ENCODE results near the gene USP1. TPM values are rescaled to one million over a fixed set of nuclear protein-coding genes. Genes with fewer than 3 reads are reported as not detected.

USP1 gene
- polyA plus RNA-seq, 1 donor from 2014 or later, result 20.3 TPM

- TF ChIP-seq TAF1 (IDR thresholded peaks at IDR 0.05; ENCODE audit: low read depth) (no peak), EZH2 (IDR thresholded peaks at IDR 0.05; ENCODE audit: borderline replicate concordance, insufficient read depth, low read length, poor library complexity, severe bottlenecking) (no peak), MXI1 (conservative IDR thresholded peaks at IDR 0.05; ENCODE audit: poor library complexity, severe bottlenecking) (no peak), EP300 (conservative IDR thresholded peaks at IDR 0.05; ENCODE audit: poor library complexity, severe bottlenecking) (no peak), CTCF (IDR thresholded peaks at IDR 0.05; ENCODE audit: poor library complexity, severe bottlenecking) (no peak), POLR2AphosphoS5 (IDR thresholded peaks at IDR 0.05) (no peak), SMC3 (conservative IDR thresholded peaks at IDR 0.05; ENCODE audit: poor library complexity) (no peak), RAD21 (conservative IDR thresholded peaks at IDR 0.05) (no peak)
- TF ChIP-seq, protein P1, sequence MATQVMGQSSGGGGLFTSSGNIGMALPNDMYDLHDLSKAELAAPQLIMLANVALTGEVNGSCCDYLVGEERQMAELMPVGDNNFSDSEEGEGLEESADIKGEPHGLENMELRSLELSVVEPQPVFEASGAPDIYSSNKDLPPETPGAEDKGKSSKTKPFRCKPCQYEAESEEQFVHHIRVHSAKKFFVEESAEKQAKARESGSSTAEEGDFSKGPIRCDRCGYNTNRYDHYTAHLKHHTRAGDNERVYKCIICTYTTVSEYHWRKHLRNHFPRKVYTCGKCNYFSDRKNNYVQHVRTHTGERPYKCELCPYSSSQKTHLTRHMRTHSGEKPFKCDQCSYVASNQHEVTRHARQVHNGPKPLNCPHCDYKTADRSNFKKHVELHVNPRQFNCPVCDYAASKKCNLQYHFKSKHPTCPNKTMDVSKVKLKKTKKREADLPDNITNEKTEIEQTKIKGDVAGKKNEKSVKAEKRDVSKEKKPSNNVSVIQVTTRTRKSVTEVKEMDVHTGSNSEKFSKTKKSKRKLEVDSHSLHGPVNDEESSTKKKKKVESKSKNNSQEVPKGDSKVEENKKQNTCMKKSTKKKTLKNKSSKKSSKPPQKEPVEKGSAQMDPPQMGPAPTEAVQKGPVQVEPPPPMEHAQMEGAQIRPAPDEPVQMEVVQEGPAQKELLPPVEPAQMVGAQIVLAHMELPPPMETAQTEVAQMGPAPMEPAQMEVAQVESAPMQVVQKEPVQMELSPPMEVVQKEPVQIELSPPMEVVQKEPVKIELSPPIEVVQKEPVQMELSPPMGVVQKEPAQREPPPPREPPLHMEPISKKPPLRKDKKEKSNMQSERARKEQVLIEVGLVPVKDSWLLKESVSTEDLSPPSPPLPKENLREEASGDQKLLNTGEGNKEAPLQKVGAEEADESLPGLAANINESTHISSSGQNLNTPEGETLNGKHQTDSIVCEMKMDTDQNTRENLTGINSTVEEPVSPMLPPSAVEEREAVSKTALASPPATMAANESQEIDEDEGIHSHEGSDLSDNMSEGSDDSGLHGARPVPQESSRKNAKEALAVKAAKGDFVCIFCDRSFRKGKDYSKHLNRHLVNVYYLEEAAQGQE (IDR thresholded peaks at IDR 0.05; ENCODE audit: borderline replicate concordance), result no peak
- Histone ChIP-seq H3K9ac (ENCODE audit: low read length) (peak overlapping the region; percentile 97), H3K4me2 (ENCODE audit: low read length) (peak overlapping the region; percentile 32), H3K36me3 (ENCODE audit: insufficient read depth, low read length) (no peaks in the 10 kb centered on the region), H4K20me1 (ENCODE audit: insufficient read depth) (no peaks in the 10 kb centered on the region), H3K9me2 (ENCODE audit: insufficient read depth, low read length) (no peaks in the 10 kb centered on the region), H3F3A (ENCODE audit: insufficient read depth, low read length, poor library complexity, severe bottlenecking) (no peaks in the 10 kb centered on the region), H3K27ac (ENCODE audit: low read length) (peak overlapping the region; percentile 97), H2AFZ (ENCODE audit: low read depth, low read length) (peak overlapping the region; percentile 91), H3K9me3 (ENCODE audit: low read length) (no peaks in the 10 kb centered on the region), H3K79me2 (replicated peaks; ENCODE audit: insufficient read depth, low read length) (peaks cover 26% of the 10 kb centered on the region), H3K4me3 (ENCODE audit: low read length) (peak overlapping the region; percentile 90), H3K27me3 (ENCODE audit: insufficient read depth, low read depth, low read length) (no peaks in the 10 kb centered on the region)
These were observed 1.4 kb upstream of the USP1 start for GRCh38 chr1:62435231-62436038.

DNA sequence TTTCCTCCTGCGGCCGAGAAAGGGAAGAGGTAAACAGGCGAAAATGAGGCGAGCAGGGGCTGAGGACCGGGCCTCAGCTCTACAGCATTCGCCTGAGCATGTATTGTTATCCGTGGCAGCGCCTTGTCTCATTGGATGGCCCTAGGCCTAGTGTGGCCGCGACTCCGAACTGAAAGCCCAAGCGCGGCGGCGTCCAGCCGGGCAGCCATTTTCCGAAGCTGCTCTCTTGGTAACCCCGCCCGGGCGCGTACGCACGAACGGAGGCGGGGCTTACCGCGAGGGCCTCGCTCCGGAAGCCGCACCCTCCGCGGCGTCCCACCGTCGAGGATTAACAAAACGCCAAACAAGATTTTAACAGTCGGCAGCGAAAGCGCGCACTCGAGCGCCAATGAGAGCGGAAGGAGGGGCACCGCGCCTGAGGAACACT, 797 bp upstream of the USP1 start:
- Histone ChIP-seq H2AFZ (ENCODE audit: low read depth, low read length) (peak overlapping the region; percentile 91), H3K27ac (ENCODE audit: low read length) (peak overlapping the region; percentile 97), H3K9me2 (ENCODE audit: insufficient read depth, low read length) (no peaks in the 10 kb centered on the region), H3K9ac (ENCODE audit: low read length) (peak overlapping the region; percentile 97), H3K27me3 (ENCODE audit: insufficient read depth, low read depth, low read length) (no peaks in the 10 kb centered on the region), H4K20me1 (ENCODE audit: insufficient read depth) (no peaks in the 10 kb centered on the region), H3F3A (ENCODE audit: insufficient read depth, low read length, poor library complexity, severe bottlenecking) (no peaks in the 10 kb centered on the region), H3K9me3 (ENCODE audit: low read length) (no peaks in the 10 kb centered on the region), H3K79me2 (replicated peaks; ENCODE audit: insufficient read depth, low read length) (peaks cover 32% of the 10 kb centered on the region), H3K4me3 (ENCODE audit: low read length) (peak overlapping the region; percentile 90), H3K4me2 (ENCODE audit: low read length) (peak overlapping the region; percentile 32), H3K36me3 (ENCODE audit: insufficient read depth, low read length) (no peaks in the 10 kb centered on the region)
- no peak for TF ChIP-seq EZH2 (IDR thresholded peaks at IDR 0.05; ENCODE audit: borderline replicate concordance, insufficient read depth, low read length, poor library complexity, severe bottlenecking)
- TF ChIP-seq, protein P1 (IDR thresholded peaks at IDR 0.05; ENCODE audit: borderline replicate concordance), result peak; percentile 93
- peak; percentile 38 for TF ChIP-seq RAD21 (conservative IDR thresholded peaks at IDR 0.05)
- peak; percentile 43 for TF ChIP-seq EP300 (conservative IDR thresholded peaks at IDR 0.05; ENCODE audit: poor library complexity, severe bottlenecking)
- TF ChIP-seq TAF1 (IDR thresholded peaks at IDR 0.05; ENCODE audit: low read depth), result peak; percentile 91
- no peak for TF ChIP-seq CTCF (IDR thresholded peaks at IDR 0.05; ENCODE audit: poor library complexity, severe bottlenecking)
- no peak for TF ChIP-seq MXI1 (conservative IDR thresholded peaks at IDR 0.05; ENCODE audit: poor library complexity, severe bottlenecking)
- TF ChIP-seq SMC3 (conservative IDR thresholded peaks at IDR 0.05; ENCODE audit: poor library complexity), result peak; percentile 22
- TF ChIP-seq POLR2AphosphoS5 (IDR thresholded peaks at IDR 0.05), result peak; percentile 98

Measured in neural cell (in vitro differentiated cells).